Kidney (tissue), 14 donors: ENCODE results near the gene SUOX. TPM values are rescaled to one million over a fixed set of nuclear protein-coding genes. Genes with fewer than 3 reads are reported as not detected.

ENCODE experiments used
- DNase-seq, 5 donors: peaks; one replicate each; pipeline ENCODE4 v3.0.0-alpha.2; 2013 to 2020
- FAIRE-seq: peaks from 2 replicates; lab custom pipeline; 2012; peaks lifted over from hg19 to GRCh38; lab: Jason Lieb, UNC
- H3K27ac ChIP-seq, 2 donors: one replicate each; pipeline ENCODE4 v1.7.0; 2013; ENCODE audit warnings: low read depth in 2 of 2, low read length in 2 of 2, inconsistent platforms in 1 of 2
- H3K27me3 ChIP-seq: one replicate; pipeline ENCODE4 v1.7.1; 2013; ENCODE audit warnings: low read length, inconsistent platforms; ENCODE audit not compliant: control insufficient read depth, insufficient read depth
- H3K36me3 ChIP-seq, 3 donors: one replicate each; pipeline versions ENCODE4 v1.7.0 to v1.7.1; 2013; ENCODE audit warnings: low read length in 3 of 3, control low read depth in 1 of 3, inconsistent platforms in 1 of 3; ENCODE audit not compliant: insufficient read depth in 3 of 3, control insufficient read depth in 2 of 3
- H3K4me1 ChIP-seq, 3 donors: one replicate each; pipeline versions ENCODE4 v1.7.0 to v1.7.1; 2013; ENCODE audit warnings: low read length in 3 of 3, inconsistent platforms in 1 of 3, low read depth in 1 of 3; ENCODE audit not compliant: control insufficient read depth in 2 of 3, insufficient read depth in 2 of 3
- H3K4me3 ChIP-seq, 3 donors: one replicate each; pipeline versions ENCODE4 v1.7.0 to v1.8.1; 2013; ENCODE audit warnings: low read length in 3 of 3, control low read depth in 1 of 3, inconsistent platforms in 1 of 3
- H3K9ac ChIP-seq, 3 donors: one replicate each; pipeline versions ENCODE4 v1.7.0 to v1.7.1; 2013; ENCODE audit warnings: low read length in 3 of 3, control low read depth in 1 of 3, inconsistent platforms in 1 of 3
- H3K9me3 ChIP-seq, 3 donors: one replicate each; pipeline versions ENCODE4 v1.7.0 to v1.7.1; 2013; ENCODE audit warnings: low read length in 3 of 3, control low read depth in 1 of 3, inconsistent platforms in 1 of 3; ENCODE audit not compliant: control insufficient read depth in 2 of 3, insufficient read depth in 1 of 3
- intact Hi-C: fragments of 100-400 bp; cut with DNase I; formaldehyde crosslinking; loops from one replicate; pipeline ENCODE4 v1.11.1; 2022
- polyA plus RNA-seq: library from polyadenylated mRNA; stranded (reverse); fragments of 350-450 nt; fragmentation: Illumina TruSeq; extraction: RNeasy Lipid Tissue Mini Kit (QIAGEN cat#74804); gene quantifications from one replicate; pipeline ENCODE4 v1.2.3, GENCODE V29; 2014; ENCODE audit warnings: low read depth, low replicate concordance; ENCODE audit not compliant: insufficient read depth
- total RNA-seq: library from RNA; stranded (reverse); fragmentation: NEBNext Ultra II Directional; extraction: Animal tissue kit (Norgen Biotek cat#: 25700); gene quantifications from one replicate; pipeline ENCODE4 v1.2.1, GENCODE V29; 2021
- TF ChIP-seq, protein P1 (sequence below): IDR thresholded peaks from 3 replicates; pipeline ENCODE4 v1.5.1; 2012; ENCODE audit warnings: mild to moderate bottlenecking, moderate library complexity, borderline replicate concordance; ENCODE audit not compliant: insufficient read depth; ENCODE audit errors: extremely low read depth
- donor health status: control.
- donor health status: control.
- donor health status: control.
- donor health status: control.
- donor health status: control.
- donor health status: DM: yes; HTN: yes; CAD: no.
- donor health status: Normal renal cell carcinoma (clear cell type).

SUOX gene
- total and polyA plus RNA-seq, 2 donors from 2014 or later: 33.1 to 61.1 TPM

DNA sequence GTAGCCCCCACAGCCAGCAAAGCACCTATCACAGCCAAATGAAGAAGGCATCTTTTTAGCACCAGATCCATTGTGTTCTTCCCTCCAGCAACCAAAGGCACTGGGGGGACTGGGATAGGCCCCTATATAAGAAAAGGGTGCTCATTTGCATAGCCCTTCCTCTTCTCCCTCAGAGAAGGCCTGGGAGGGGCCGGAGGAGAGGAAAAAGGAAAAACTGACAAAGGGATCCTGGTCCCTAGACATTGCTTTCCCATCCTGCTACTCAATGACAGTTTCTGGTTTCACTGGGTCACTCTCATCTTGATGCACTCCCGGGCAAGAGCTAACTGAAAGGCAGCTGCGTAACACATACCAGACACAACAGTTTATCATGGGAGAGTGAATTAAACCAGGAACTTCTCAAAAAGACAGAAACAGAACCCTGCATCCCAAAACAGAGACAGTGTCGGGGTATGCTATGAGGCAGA lies 31.1 kb upstream of the SUOX start, which contains the start of gene PMEL:
TSS of gene PMEL (minus strand) at position 102 of the 467 bp plus-strand sequence. CDS start at position 71, 31 bp downstream.
- Histone ChIP-seq H3K27ac (peak within 1 kb of the TSS; percentile 29 to 70), H3K9me3 (no peaks in the 10 kb centered on the region), H3K4me3 (peak within 1 kb of the TSS; percentile 75 to 87 (median 84)), H3K9ac (peak within 1 kb of the TSS; percentile 66 to 87 (median 66)), H3K4me1 (peaks cover 0 to 12% (median 5%) of the 10 kb centered on the region in 3 donors), H3K36me3 (no peaks in the 10 kb centered on the region), H3K27me3 (no peaks in the 10 kb centered on the region)
- TF ChIP-seq, protein P1, sequence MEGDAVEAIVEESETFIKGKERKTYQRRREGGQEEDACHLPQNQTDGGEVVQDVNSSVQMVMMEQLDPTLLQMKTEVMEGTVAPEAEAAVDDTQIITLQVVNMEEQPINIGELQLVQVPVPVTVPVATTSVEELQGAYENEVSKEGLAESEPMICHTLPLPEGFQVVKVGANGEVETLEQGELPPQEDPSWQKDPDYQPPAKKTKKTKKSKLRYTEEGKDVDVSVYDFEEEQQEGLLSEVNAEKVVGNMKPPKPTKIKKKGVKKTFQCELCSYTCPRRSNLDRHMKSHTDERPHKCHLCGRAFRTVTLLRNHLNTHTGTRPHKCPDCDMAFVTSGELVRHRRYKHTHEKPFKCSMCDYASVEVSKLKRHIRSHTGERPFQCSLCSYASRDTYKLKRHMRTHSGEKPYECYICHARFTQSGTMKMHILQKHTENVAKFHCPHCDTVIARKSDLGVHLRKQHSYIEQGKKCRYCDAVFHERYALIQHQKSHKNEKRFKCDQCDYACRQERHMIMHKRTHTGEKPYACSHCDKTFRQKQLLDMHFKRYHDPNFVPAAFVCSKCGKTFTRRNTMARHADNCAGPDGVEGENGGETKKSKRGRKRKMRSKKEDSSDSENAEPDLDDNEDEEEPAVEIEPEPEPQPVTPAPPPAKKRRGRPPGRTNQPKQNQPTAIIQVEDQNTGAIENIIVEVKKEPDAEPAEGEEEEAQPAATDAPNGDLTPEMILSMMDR: no peak
- no peak for DNase-seq
- FAIRE-seq: no peak
- intact Hi-C loops: no loop called here

DNA sequence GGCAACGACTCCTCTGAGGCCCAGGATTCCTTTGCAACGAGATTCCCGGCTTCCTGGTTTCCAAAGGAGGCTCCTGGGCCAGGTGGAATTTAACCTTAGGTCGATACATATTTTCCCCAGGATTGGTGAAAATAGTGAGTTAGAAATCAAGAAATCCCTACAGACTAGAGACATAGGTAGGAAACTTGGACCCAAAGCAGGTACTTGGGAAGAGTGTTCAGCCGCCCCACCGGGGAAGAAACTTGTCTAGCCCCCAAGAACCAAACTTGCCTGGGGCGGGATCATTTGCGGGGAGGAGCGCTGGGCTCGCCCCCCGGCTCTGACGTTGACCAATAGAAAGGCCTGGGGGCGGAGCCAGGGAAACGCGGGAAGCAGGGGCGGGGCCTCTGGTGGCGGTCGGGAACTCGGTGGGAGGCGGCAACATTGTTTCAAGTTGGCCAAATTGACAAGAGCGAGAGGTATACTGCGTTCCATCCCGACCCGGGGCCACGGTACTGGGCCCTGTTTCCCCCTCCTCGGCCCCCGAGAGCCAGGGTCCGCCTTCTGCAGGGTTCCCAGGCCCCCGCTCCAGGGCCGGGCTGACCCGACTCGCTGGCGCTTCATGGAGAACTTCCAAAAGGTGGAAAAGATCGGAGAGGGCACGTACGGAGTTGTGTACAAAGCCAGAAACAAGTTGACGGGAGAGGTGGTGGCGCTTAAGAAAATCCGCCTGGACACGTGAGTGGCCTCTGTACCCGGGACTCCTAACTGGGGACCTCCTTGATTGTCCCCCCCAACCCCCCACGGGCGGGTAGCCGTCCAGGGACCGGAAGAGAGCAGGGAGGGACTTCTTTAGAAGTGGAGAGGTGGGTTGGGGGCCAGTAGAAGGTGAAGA lies 30.4 kb upstream of the SUOX start, which contains the start of gene CDK2:
TSS of gene CDK2 (plus strand) at position 423 of the 874 bp plus-strand sequence. CDS start at position 602, 179 bp downstream.
- DNase-seq (peak; percentile 93 to 97 (median 95)), FAIRE-seq (no peak)
- intact Hi-C loops: no loop called here

DNA sequence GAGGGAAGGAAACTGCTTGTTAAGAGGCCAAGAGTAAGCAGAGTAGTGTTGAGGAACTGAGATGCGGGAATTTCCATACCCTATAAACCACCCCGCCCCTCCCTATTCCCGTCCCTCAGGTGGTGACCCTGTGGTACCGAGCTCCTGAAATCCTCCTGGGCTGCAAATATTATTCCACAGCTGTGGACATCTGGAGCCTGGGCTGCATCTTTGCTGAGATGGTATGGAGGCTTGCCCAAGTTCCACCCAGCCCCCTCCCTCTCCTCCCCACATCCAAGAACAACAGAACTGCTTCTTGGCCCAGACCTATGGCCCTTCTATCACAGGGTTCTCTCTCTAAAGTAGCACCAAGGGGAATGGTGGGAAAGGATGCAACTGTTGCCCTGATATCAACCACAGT lies 27.7 kb upstream of the SUOX start:
- intact Hi-C loops: no loop called here
- FAIRE-seq (no peak), DNase-seq (no peak)
- no peak overlapping the region for H3K4me3 ChIP-seq
- peaks cover 3 to 15% (median 8%) of the 10 kb centered on the region in 3 donors for H3K4me1 ChIP-seq
- no peak overlapping the region for H3K27ac ChIP-seq
- H3K27me3 ChIP-seq: no peaks in the 10 kb centered on the region
- TF ChIP-seq, protein P1: no peak
- H3K9ac ChIP-seq: no peak overlapping the region
- H3K36me3 ChIP-seq: peaks cover 0 to 2% (median 0%) of the 10 kb centered on the region in 3 donors
- H3K9me3 ChIP-seq: no peaks in the 10 kb centered on the region

More for the DNA sequence above, 30.4 kb upstream of the SUOX start, which contains the start of gene CDK2:
- Histone ChIP-seq H3K27me3 (no peaks in the 10 kb centered on the region), H3K4me1 (peaks cover 0 to 12% (median 5%) of the 10 kb centered on the region in 3 donors), H3K4me3 (peak within 1 kb of the TSS; percentile 75 to 87 (median 84)), H3K9ac (peak within 1 kb of the TSS; percentile 66 to 87 (median 66)), H3K36me3 (peaks cover 0 to 2% (median 0%) of the 10 kb centered on the region in 3 donors), H3K27ac (peak within 1 kb of the TSS; percentile 29 to 70), H3K9me3 (no peaks in the 10 kb centered on the region)
- TF ChIP-seq, protein P1: no peak
